ENCODE data around the gene CD300H.
"Not testable (repeated sequence)": the region's sequence is repeated elsewhere in the genome, so short reads cannot be mapped to it uniquely, and the experiment has no call there.

CD300H gene

GRCh38 chr17:74525465-74525725 is 41.9 kb downstream of the CD300H start:
- DNase-seq = no peak

DNA sequence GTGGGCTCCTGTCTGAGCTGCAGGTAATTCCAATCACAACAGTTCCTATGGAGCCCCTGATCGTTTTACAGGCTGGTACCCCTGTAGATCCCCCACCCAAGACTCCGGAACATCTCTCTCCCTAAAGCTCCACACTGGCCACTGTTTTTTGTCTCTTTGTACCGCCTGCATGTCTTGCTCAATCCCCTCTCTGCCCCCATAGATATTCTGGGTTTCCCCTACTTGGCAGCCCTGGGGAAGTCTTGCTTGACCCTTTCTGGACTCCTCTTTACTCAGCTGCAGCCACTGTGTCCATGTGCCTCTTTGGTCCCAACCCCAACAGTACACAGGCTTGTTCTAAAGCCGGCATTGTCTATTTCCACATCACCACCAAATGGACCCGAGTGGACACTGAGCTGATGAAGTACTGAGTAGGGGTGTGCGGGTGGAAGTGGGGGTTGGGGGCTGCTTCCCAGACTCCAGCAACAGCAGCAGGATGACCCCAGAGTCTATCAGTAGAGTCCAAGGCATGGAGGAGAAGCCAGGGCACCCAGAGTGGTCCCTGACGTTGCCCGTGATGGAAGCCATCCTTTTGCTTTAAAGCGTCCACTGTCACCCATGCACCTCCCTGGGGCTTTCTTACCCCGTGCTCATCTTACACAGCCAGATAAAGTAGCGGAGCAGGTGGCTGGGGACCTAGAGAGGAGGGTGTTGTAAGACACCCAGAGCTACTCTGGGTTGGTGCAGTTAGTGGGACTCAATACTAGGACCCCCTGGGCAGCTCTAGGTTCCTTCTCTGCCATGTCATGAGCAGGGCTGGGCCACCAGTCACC is 42.5 kb downstream of the CD300H start:
- DNase-seq = no peak

DNA sequence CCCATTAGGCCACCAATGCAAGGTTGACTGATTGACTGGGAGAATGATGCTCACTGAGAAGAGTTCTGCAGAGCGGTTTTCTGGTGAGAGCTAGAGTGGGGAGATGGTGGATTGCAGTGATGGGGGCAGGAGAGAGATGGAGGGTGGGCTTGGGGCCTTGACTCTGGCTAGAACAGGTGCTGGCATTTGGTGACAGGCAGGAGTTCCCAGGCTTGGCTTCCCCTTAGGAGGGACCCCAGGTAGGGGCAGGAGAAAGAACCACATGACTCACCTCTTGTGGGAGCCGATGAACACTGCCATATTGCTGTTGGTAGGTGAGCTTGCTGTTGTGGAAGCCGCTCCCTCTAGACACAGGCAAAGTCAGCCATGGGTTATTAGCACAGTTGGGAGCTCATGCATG is 44.0 kb downstream of the CD300H start:
- DNase-seq = no peak

DNA sequence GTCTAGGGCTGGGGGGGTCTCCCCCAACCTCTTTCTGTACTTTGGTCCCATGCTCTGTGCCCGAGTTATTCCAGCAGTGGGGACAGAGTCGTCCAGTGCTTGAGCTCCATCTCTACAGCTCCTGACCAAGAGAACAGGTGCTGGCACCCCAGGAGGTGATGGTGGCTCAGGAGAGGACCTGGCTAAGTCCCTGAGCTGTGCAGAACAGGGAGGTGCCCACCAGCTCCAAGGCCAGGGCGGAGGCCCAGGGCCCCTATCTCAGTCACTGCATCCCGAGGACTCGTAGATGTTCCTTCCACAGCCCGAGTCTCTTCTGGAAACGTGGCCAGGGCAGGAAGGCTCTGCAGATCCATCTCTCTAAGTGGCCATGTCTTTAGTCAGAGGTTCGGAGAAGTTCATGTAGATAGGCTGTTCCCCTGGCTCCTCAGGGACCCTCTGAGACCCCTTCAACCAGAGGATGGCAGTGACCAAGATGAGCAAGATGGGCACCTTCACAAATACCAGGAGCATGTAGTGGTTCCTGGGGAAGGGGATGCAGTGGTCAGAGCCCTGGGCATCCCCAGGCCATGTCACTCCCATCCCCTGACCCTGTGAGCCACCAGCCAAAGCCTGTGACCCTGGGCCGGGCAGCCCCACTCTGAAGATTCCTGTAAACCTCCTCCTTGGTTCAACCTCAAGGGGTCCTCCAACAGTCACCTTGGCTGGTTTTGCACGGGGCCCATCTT is 44.8 kb downstream of the CD300H start:
- no peak for DNase-seq

DNA sequence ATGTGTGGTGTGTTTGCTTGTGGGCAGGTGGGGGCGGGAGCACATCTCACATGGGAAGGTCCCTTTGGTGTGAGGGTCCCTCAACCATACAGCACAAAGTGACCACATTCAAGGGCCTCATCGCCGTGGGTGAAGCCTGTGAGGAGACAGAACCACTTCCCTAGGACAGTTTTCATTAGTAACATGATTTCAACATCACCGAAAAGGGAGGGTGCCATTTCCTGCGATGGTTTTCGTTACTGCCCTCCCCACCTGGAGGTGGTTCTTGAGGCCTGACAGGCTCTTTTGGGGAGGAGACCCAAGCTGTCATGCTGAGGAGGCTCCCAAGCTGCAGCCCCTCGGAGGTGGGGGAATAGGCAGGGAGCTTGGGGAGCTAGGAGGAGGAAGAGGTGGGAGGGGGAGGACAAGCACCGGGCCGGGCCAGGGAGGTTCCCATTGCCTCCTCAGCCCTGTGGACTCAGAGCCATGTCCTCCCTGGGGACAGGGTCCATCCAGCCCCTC is 45.6 kb downstream of the CD300H start:
- no peak for DNase-seq

GRCh38 chr17:74520790-74521480 is 46.4 kb downstream of the CD300H start:
- no peak for DNase-seq

DNA sequence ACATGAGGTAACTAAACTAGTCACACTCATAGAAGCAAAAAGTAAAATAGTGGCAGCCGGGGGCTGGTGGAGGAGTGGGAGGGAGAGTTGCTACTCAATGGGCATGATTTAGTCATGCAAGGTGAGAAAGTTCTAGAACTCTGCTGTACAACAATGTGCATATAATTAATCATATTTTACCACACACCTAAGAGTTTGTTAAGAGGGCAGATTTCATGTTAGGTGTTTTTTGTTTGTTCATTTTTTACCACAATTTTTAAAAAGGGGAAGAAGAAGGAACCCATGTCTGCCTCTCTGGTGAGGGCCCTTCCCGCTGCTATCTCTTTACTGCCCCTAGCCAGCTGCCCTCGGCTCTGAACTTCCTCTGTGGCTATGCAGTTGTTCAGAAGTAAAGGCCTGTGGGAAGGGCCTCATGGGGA is 47.3 kb downstream of the CD300H start:
- DNase-seq = no peak

GRCh38 chr17:74518413-74518981 is 48.8 kb downstream of the CD300H start:
- not testable (repeated sequence) for DNase-seq

GRCh38 chr17:74516561-74517328 is 50.6 kb downstream of the CD300H start:
- DNase-seq = no peak

- no peak for DNase-seq
These were observed 51.4 kb downstream of the CD300H start for GRCh38 chr17:74515941-74516340.

GRCh38 chr17:74514632-74515334 is 52.5 kb downstream of the CD300H start:
- DNase-seq = no peak

- DNase-seq = no peak
These were observed 53.2 kb downstream of the CD300H start for GRCh38 chr17:74513987-74514631.

DNA sequence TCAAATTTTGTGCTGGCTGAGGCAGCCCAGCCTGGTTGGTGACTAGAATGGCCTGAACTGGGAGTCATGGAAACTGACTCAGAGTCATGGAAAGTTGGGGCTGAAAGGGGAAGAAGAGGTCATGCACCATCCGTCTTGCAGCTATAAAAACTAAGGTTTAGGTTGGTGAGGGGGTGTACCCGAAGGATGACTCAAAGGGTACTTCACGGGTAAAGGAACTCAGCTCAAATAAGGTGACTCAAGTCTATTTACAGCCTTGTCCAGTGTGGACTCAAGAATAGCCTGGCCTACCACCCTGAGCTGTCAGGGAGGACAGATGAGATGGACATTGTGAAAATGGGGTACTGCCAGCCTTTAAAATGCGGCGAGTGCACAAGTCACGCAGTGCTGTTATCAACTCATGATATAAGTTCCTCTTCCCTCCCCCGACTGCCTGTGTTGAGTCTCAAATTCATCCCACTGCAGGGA is 54.7 kb downstream of the CD300H start:
- peak; percentile 71 for DNase-seq

DNA sequence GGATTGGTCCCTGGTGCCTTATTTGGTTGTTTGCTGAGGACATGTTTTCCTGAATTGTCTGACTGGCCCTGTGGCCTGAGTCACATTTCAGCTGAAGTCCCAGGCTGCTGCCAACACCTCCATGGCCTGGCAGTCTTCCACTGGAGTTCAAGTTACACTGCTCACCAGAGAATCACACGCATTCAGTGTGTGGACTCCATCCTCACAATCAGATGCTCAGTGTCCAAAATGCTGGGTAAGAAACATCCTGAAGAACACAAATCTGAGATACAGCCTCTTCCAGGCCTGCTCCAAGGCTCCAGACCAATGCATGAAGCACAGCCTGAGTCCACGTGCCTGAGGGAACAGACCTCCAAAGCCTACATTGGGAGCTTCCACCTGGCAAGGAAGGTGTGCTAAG is 55.3 kb downstream of the CD300H start:
- DNase-seq = no peak

Data from kidney glomerular epithelial cell (primary cell).